Lung (tissue), 12 donors: Measurements from ENCODE around the gene PCDH1. TPM values are rescaled to one million over a fixed set of nuclear protein-coding genes. Genes with fewer than 3 reads are reported as not detected.

Experiments used
- ATAC-seq: fragments of 200-7000 bp; cut with Tn5 transposase; one replicate; pipeline ENCODE4 v1.9.1; 2020; ENCODE audit warnings: moderate number of reproducible peaks; ENCODE audit not compliant: insufficient read depth, low FRiP score
- DNase-seq, 3 donors: peaks; one replicate each; pipeline ENCODE4 v3.0.0-alpha.2; 2013 to 2017
- H3K27ac ChIP-seq, 2 donors: one replicate each; pipeline ENCODE4 v1.5.1; 2013; ENCODE audit warnings: mild to moderate bottlenecking in 2 of 2, moderate library complexity in 2 of 2, control low read depth in 1 of 2, inconsistent platforms in 1 of 2, low read depth in 1 of 2, low read length in 1 of 2
- H3K27me3 ChIP-seq, 3 donors: one replicate each; pipeline ENCODE4 v1.5.1; 2013; ENCODE audit warnings: low read length in 2 of 3; ENCODE audit not compliant: control insufficient read depth in 3 of 3, insufficient read depth in 3 of 3
- H3K36me3 ChIP-seq, 4 donors: one replicate each; pipeline ENCODE4 v1.5.1; 2013; ENCODE audit warnings: low read length in 4 of 4, mild to moderate bottlenecking in 1 of 4, moderate library complexity in 1 of 4; ENCODE audit not compliant: control insufficient read depth in 4 of 4, insufficient read depth in 4 of 4
- H3K4me1 ChIP-seq, 5 donors: one replicate each; pipeline ENCODE4 v1.5.1; 2013; ENCODE audit warnings: low read length in 5 of 5, mild to moderate bottlenecking in 2 of 5, moderate library complexity in 1 of 5; ENCODE audit not compliant: control insufficient read depth in 5 of 5, insufficient read depth in 5 of 5
- H3K4me3 ChIP-seq: one replicate; pipeline ENCODE4 v1.5.1; 2013; ENCODE audit warnings: mild to moderate bottlenecking, control low read depth, moderate library complexity
- H3K9ac ChIP-seq, 2 donors: one replicate each; pipeline ENCODE4 v1.5.1; 2013; ENCODE audit warnings: low read length in 2 of 2, control low read depth in 1 of 2; ENCODE audit not compliant: insufficient read depth in 1 of 2
- H3K9me3 ChIP-seq, 4 donors: one replicate each; pipeline ENCODE4 v1.5.1; 2013; ENCODE audit warnings: low read length in 3 of 4, mild to moderate bottlenecking in 1 of 4, moderate library complexity in 1 of 4; ENCODE audit not compliant: control insufficient read depth in 4 of 4, insufficient read depth in 3 of 4
- CTCF ChIP-seq: IDR thresholded peaks from 2 replicates; pipeline ENCODE4 v1.5.1; 2012; ENCODE audit warnings: mild to moderate bottlenecking; ENCODE audit errors: control extremely low read depth, extremely low read depth
- WGBS, 2 donors: extraction: QIAGEN DNeasy Blood & Tissue Kit; methylation state at CpG; one replicate each; pipeline ENCODE4 v1.1.7; 2013; 5-methylcytosine and 5-hydroxymethylcytosine counted together
- polyA plus RNA-seq, 2 donors: library from polyadenylated mRNA; stranded (reverse); fragments of 200-250 nt; gene quantifications; one replicate each; pipeline ENCODE4 v1.2.1, GENCODE V29; 2013
- total RNA-seq, 2 donors: library from RNA; depleted of rRNA in 1 of 2; stranded (reverse); fragments of >200 nt in 1 of 2; gene quantifications; one replicate each; pipeline ENCODE4 v1.2.1, GENCODE V29; 2014 to 2021
- donor health status: control.
- donor health status: control.
- donor health status: Bipolar disorder and iron deficiency.
- donor health status: healthy.
- donor health status: DM: yes; HTN: yes; CAD: no.

The PCDH1 gene
- total and polyA plus RNA-seq, 4 donors: 18.2 to 70.2 (median 44.4) TPM

- DNase-seq: peak in 2 of 3 donors; percentile 29 to 43
Measured at GRCh38 chr5:141811287-141812155, 66.7 kb downstream of the PCDH1 start.

GRCh38 chr5:141810702-141811101 is 67.5 kb downstream of the PCDH1 start:
- Histone ChIP-seq H3K27me3 (peaks cover 0 to 22% (median 15%) of the 10 kb centered on the region in 3 donors), H3K36me3 (no peaks in the 10 kb centered on the region), H3K27ac (no peak overlapping the region), H3K4me3 (no peak overlapping the region), H3K9me3 (no peaks in the 10 kb centered on the region), H3K9ac (no peak overlapping the region), H3K4me1 (peaks cover 0 to 11% (median 0%) of the 10 kb centered on the region in 5 donors)
- no peak for DNase-seq
- WGBS, 2 donors: 70 to 80% methylated on average over 3 of the region's 3 CpGs
- TF ChIP-seq CTCF: no peak
- no peak for ATAC-seq

More at GRCh38 chr5:141811287-141812155, 66.7 kb downstream of the PCDH1 start:
- no peak overlapping the region for H3K27ac ChIP-seq
- 25 to 29% methylated on average over 29 of the region's 29 CpGs for WGBS, 2 donors
- H3K27me3 ChIP-seq: peaks cover 0 to 22% (median 14%) of the 10 kb centered on the region in 3 donors
- TF ChIP-seq CTCF: no peak
- ATAC-seq: no peak
- H3K4me3 ChIP-seq: no peak overlapping the region
- H3K9ac ChIP-seq: no peak overlapping the region
- no peaks in the 10 kb centered on the region for H3K9me3 ChIP-seq
- no peaks in the 10 kb centered on the region for H3K36me3 ChIP-seq
- H3K4me1 ChIP-seq: peaks cover 0 to 15% (median 0%) of the 10 kb centered on the region in 5 donors

GRCh38 chr5:141809380-141810096 is 68.7 kb downstream of the PCDH1 start:
- H3K27me3 ChIP-seq: peaks cover 0 to 24% (median 18%) of the 10 kb centered on the region in 3 donors
- H3K9ac ChIP-seq: no peak overlapping the region
- no peaks in the 10 kb centered on the region for H3K36me3 ChIP-seq
- H3K4me1 ChIP-seq: peaks cover 0 to 16% (median 0%) of the 10 kb centered on the region in 5 donors
- 77 to 83% methylated on average over 15 of the region's 15 CpGs for WGBS, 2 donors
- H3K9me3 ChIP-seq: peaks cover 0 to 2% (median 0%) of the 10 kb centered on the region in 4 donors
- no peak for ATAC-seq
- DNase-seq: no peak
- no peak overlapping the region for H3K27ac ChIP-seq
- TF ChIP-seq CTCF: no peak
- H3K4me3 ChIP-seq: no peak overlapping the region
